NCI-H1048 (cell line): Measurements from ENCODE around the gene PRKAG2.
"Not testable (repeated sequence)": the region's sequence is repeated elsewhere in the genome, so short reads cannot be mapped to it uniquely, and the experiment has no call there.

ENCODE experiments used
- DNase-seq: peaks from one replicate; lab custom pipeline; 2025; lab: John Stamatoyannopoulos, UW

PRKAG2 gene

GRCh38 chr7:151801291-151801690 is 75.6 kb downstream of the PRKAG2 start:
- no peak for DNase-seq

- DNase-seq = no peak
Measured at GRCh38 chr7:151800861-151801260, 76.1 kb downstream of the PRKAG2 start.

- no peak for DNase-seq
Measured at GRCh38 chr7:151800391-151800790, 76.5 kb downstream of the PRKAG2 start.

GRCh38 chr7:151799506-151799905 is 77.4 kb downstream of the PRKAG2 start:
- no peak for DNase-seq

GRCh38 chr7:151798851-151799448 is 78.0 kb downstream of the PRKAG2 start:
- no peak for DNase-seq

GRCh38 chr7:151797667-151798307 is 79.1 kb downstream of the PRKAG2 start:
- not testable (repeated sequence) for DNase-seq

GRCh38 chr7:151796871-151797537 is 79.9 kb downstream of the PRKAG2 start:
- DNase-seq = no peak

- no peak for DNase-seq
Measured at GRCh38 chr7:151796091-151796870, 80.6 kb downstream of the PRKAG2 start.

- no peak for DNase-seq
Measured at GRCh38 chr7:151795168-151795811, 81.6 kb downstream of the PRKAG2 start.

- no peak for DNase-seq
Measured at GRCh38 chr7:151794508-151795167, 82.3 kb downstream of the PRKAG2 start.

- DNase-seq = no peak
Measured at GRCh38 chr7:151793991-151794507, 82.9 kb downstream of the PRKAG2 start.

GRCh38 chr7:151793531-151793951 is 83.4 kb downstream of the PRKAG2 start:
- no peak for DNase-seq

GRCh38 chr7:151792636-151793035 is 84.3 kb downstream of the PRKAG2 start:
- no peak for DNase-seq

GRCh38 chr7:151792086-151792485 is 84.8 kb downstream of the PRKAG2 start:
- no peak for DNase-seq

GRCh38 chr7:151790830-151791620 is 85.9 kb downstream of the PRKAG2 start:
- DNase-seq = no peak

- no peak for DNase-seq
Measured at GRCh38 chr7:151790095-151790829, 86.7 kb downstream of the PRKAG2 start.

GRCh38 chr7:151789380-151789947 is 87.5 kb downstream of the PRKAG2 start:
- no peak for DNase-seq

GRCh38 chr7:151787348-151787747 is 89.6 kb downstream of the PRKAG2 start:
- DNase-seq = no peak

- DNase-seq = no peak
Measured at GRCh38 chr7:151786936-151787335, 90.0 kb downstream of the PRKAG2 start.
